Upper lobe of left lung (tissue), 6 donors: ENCODE measurements around the gene PRKAG2. TPM values are rescaled to one million over a fixed set of nuclear protein-coding genes. Genes with fewer than 3 reads are reported as not detected.

Source experiments
- ATAC-seq, 2 donors: fragments of 200-7000 bp; cut with Tn5 transposase; one replicate each; pipeline ENCODE4 v1.9.1; 2022; ENCODE audit warnings: mild to moderate bottlenecking in 2 of 2, moderate library complexity in 2 of 2; ENCODE audit not compliant: low FRiP score in 2 of 2
- DNase-seq, 2 donors: peaks; one replicate each; pipeline ENCODE4 v3.0.0-alpha.2; 2019 to 2020
- H3K27ac ChIP-seq, 4 donors: fragments of 200-600 bp; sonication (generic); one replicate each; pipeline ENCODE4 v1.5.1; 2016 to 2019
- H3K27me3 ChIP-seq, 4 donors: fragments of 200-600 bp; sonication (generic); one replicate each; pipeline ENCODE4 v1.5.1; 2017 to 2019
- H3K36me3 ChIP-seq, 4 donors: fragments of 200-600 bp; sonication (generic); one replicate each; pipeline ENCODE4 v1.5.1; 2016 to 2019
- H3K4me1 ChIP-seq, 4 donors: fragments of 200-600 bp; sonication (generic); one replicate each; pipeline ENCODE4 v1.5.1; 2018 to 2019
- H3K4me3 ChIP-seq, 4 donors: fragments of 200-600 bp; sonication (generic); one replicate each; pipeline ENCODE4 v1.5.1; 2017 to 2019; ENCODE audit warnings: mild to moderate bottlenecking in 2 of 4, moderate library complexity in 1 of 4
- H3K9me3 ChIP-seq, 4 donors: fragments of 200-600 bp; sonication (generic); one replicate each; pipeline ENCODE4 v1.5.1; 2018 to 2019
- EP300 ChIP-seq, 4 donors: sonication (generic); formaldehyde crosslinking; IDR thresholded peaks; one replicate each; pipeline ENCODE4 v1.5.1; 2017; ENCODE audit warnings: antibody characterized with exemption in 4 of 4, control low read depth in 2 of 4
- POLR2A ChIP-seq, 4 donors: fragments of 450-650 bp; IDR thresholded peaks; one replicate each; pipeline ENCODE4 v1.5.1; 2016 to 2017; ENCODE audit warnings: antibody characterized with exemption in 4 of 4, mild to moderate bottlenecking in 2 of 4
- POLR2AphosphoS5 ChIP-seq, 2 donors: sonication (generic); formaldehyde crosslinking; IDR thresholded peaks; one replicate each; pipeline ENCODE4 v1.5.1; 2017; ENCODE audit warnings: antibody characterized with exemption in 2 of 2
- WGBS, 2 donors: methylation state at CpG; one replicate each; pipeline ENCODE4 v1.1.5; 2017 to 2018; 5-methylcytosine and 5-hydroxymethylcytosine counted together
- total RNA-seq, 6 donors: library from RNA; depleted of rRNA in 4 of 6; stranded (reverse); fragments of >200 nt in 4 of 6; gene quantifications; one replicate each; pipeline versions ENCODE4 v1.1.0 to v1.2.1, GENCODE V29; 2016 to 2021
- TF ChIP-seq, protein P1 (sequence below), 6 experiments: fragments of 450-650 bp in 4 of 6; fragments of 200-600 bp in 2 of 6; sonication (generic) in 2 of 6; IDR thresholded peaks; one replicate each; pipeline ENCODE4 v1.5.1; 2016 to 2019; ENCODE audit warnings: antibody characterized with exemption in 6 of 6
- donor health status: DM: no; HTN: no; CAD: no; lungs with moderate emphysema.
- donor health status: DM: no; HTN: yes; CAD: no; lungs with severe emphysema.

Gene PRKAG2
- total RNA-seq, 6 donors from 2014 or later: 20.6 to 68.1 (median 29.6) TPM

DNA sequence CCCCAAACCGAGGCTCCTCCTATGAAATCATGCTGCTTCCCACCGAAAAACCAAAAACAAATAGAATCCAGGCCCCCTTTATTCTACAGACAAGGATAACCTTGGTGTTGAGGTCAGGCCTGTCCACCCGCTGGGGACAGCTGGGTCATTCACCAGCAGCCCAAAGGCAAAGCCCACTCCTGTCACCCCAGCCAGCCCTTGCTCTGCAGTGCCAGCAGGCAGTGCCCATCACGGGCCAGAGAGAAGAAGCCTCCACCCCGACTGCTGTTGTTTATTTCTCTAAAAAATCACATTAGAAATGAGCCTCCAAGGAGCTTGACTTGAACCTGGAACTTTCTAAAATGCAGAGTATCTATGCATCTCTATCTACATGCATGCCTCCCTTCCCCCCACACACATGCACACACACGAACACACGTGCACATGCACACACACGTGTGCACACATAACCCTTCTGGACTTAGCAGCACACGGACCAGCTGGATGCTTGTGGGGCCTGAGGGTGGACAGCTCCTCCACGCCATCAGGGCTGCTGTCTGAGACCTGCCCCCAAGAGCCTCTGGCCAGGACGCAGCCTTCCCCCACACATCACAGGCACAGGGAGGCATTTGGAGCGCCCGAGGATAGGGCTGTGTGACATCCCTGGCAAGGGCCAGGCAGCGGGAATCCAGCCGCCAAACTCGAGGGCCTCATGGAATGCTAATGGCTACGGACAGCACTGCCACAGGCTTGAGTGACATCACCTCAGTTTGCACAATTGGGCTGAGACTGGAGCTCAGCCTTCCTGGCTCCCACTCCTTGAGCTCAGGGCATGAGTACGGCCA, 22.8 kb downstream of the PRKAG2 start:
- 67 to 88% methylated on average over 8 to 18 of the region's 18 CpGs for WGBS, 2 donors
- DNase-seq (peak in 1 of 2 donors; percentile 80), ATAC-seq (peak; percentile 53 to 55)
- TF ChIP-seq POLR2AphosphoS5 (IDR thresholded peaks at IDR 0.05): no peak
- TF ChIP-seq, protein P1, sequence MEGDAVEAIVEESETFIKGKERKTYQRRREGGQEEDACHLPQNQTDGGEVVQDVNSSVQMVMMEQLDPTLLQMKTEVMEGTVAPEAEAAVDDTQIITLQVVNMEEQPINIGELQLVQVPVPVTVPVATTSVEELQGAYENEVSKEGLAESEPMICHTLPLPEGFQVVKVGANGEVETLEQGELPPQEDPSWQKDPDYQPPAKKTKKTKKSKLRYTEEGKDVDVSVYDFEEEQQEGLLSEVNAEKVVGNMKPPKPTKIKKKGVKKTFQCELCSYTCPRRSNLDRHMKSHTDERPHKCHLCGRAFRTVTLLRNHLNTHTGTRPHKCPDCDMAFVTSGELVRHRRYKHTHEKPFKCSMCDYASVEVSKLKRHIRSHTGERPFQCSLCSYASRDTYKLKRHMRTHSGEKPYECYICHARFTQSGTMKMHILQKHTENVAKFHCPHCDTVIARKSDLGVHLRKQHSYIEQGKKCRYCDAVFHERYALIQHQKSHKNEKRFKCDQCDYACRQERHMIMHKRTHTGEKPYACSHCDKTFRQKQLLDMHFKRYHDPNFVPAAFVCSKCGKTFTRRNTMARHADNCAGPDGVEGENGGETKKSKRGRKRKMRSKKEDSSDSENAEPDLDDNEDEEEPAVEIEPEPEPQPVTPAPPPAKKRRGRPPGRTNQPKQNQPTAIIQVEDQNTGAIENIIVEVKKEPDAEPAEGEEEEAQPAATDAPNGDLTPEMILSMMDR (IDR thresholded peaks at IDR 0.05): no peak
- H3K27ac ChIP-seq: peak overlapping the region in 2 of 4 donors; percentile 14 to 54
- H3K4me1 ChIP-seq: peaks cover 16 to 38% (median 33%) of the 10 kb centered on the region in 4 donors
- H3K9me3 ChIP-seq: no peaks in the 10 kb centered on the region
- H3K36me3 ChIP-seq: no peaks in the 10 kb centered on the region
- H3K4me3 ChIP-seq: no peak overlapping the region
- H3K27me3 ChIP-seq: no peaks in the 10 kb centered on the region

- Histone ChIP-seq H3K9me3 (no peaks in the 10 kb centered on the region), H3K4me1 (peaks cover 16 to 34% (median 32%) of the 10 kb centered on the region in 4 donors), H3K4me3 (no peak overlapping the region), H3K27ac (peak overlapping the region; percentile 84 to 92 (median 86)), H3K27me3 (no peaks in the 10 kb centered on the region), H3K36me3 (no peaks in the 10 kb centered on the region)
- DNase-seq (no peak), ATAC-seq (no peak)
- TF ChIP-seq, protein P1 (IDR thresholded peaks at IDR 0.05): no peak
- TF ChIP-seq EP300 (IDR thresholded peaks at IDR 0.05): no peak
- no peak for TF ChIP-seq POLR2AphosphoS5 (IDR thresholded peaks at IDR 0.05)
- no peak for TF ChIP-seq POLR2A (IDR thresholded peaks at IDR 0.05)
- WGBS, 2 donors: 83% methylated on average over 19 of the region's 19 CpGs
Observed at GRCh38 chr7:151852486-151853396, 24.2 kb downstream of the PRKAG2 start.

- DNase-seq: peak in 1 of 2 donors; percentile 92
- TF ChIP-seq, protein P1 (IDR thresholded peaks at IDR 0.05): no peak
- peak in 1 of 2 donors; percentile 66 for TF ChIP-seq POLR2AphosphoS5 (IDR thresholded peaks at IDR 0.05)
- TF ChIP-seq POLR2A (IDR thresholded peaks at IDR 0.05): peak in 1 of 4 donors; percentile 63
- TF ChIP-seq EP300 (IDR thresholded peaks at IDR 0.05): peak in 1 of 4 donors; percentile 47
- Histone ChIP-seq H3K4me3 (peak overlapping the region in 3 of 4 donors; percentile 24 to 37 (median 36)), H3K27me3 (no peaks in the 10 kb centered on the region), H3K36me3 (no peaks in the 10 kb centered on the region), H3K9me3 (no peaks in the 10 kb centered on the region), H3K27ac (peak overlapping the region; percentile 84 to 92 (median 86)), H3K4me1 (peaks cover 16 to 34% (median 33%) of the 10 kb centered on the region in 4 donors)
- WGBS, 2 donors: 14 to 25% methylated on average over 12 to 13 of the region's 13 CpGs
- ATAC-seq: peak; percentile 60 to 66
Observed at GRCh38 chr7:151851782-151852181, 25.1 kb downstream of the PRKAG2 start.

DNA sequence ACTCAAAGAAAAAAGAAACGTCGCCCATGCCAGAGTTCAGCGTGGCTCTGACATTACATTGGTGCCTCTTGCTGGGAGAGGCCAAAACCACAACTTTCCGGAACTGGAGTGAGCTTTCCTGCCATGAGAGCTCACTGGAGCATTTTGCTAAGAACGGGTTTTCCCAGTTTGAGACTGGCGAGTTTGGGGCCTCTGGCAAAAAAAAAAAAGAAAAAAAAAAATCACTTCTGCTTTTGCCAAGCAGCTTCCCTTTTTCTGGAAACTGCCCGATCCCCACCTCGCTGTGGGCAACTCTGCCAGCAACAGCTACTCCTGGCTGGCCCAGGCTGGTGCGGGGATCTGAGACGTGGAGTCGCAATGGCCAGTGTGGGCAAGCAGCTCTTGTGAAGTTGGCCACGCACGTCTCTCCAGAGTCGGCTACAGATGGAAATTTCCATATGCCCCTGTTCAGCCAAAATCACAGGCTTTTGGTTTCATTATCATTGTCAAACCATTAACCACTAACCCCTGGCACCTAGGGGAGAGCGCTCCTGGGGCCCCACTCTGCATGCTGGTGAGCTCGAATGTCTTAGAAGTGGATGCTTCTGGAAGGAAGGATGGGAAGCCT, 25.7 kb downstream of the PRKAG2 start:
- Histone ChIP-seq H3K27ac (peak overlapping the region; percentile 84 to 92 (median 86)), H3K4me3 (peak overlapping the region in 3 of 4 donors; percentile 24 to 37 (median 36)), H3K27me3 (no peaks in the 10 kb centered on the region), H3K36me3 (no peaks in the 10 kb centered on the region), H3K9me3 (no peaks in the 10 kb centered on the region), H3K4me1 (peaks cover 16 to 34% (median 33%) of the 10 kb centered on the region in 4 donors)
- DNase-seq: peak; percentile 74 to 81
- TF ChIP-seq POLR2AphosphoS5 (IDR thresholded peaks at IDR 0.05) (peak in 1 of 2 donors; percentile 32), POLR2A (IDR thresholded peaks at IDR 0.05) (no peak)
- 33 to 38% methylated on average over 13 to 16 of the region's 16 CpGs for WGBS, 2 donors
- ATAC-seq: peak; percentile 77
